NCI-H1105 treated with DMSO at 0.1 percent for 48 hours (cell line): ENCODE measurements around the gene KCNG3.
"Not testable (repeated sequence)": the region's sequence is repeated elsewhere in the genome, so short reads cannot be mapped to it uniquely, and the experiment has no call there.

Experiments used
- DNase-seq: peaks from one replicate; lab custom pipeline; 2025; lab: John Stamatoyannopoulos, UW

Gene KCNG3

DNA sequence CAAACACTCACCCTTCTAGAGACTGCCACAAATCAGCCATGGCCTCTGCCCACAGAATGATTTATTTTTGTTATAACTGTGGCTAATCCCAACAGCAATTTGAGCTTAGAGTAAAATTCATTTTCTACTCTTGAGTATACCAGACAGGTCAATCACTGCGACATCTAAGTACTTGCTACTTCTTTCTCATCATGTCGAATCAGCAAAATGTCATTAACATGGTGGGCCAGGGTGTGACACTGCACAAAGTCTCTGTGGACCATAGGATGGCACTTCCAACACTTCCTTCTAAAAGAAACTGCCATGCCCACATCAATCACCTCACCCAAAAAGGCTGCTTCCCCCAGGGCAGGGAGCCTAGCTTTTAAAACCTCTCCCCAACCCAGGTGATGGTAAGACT is 64.4 kb downstream of the KCNG3 start:
- no peak for DNase-seq

- DNase-seq: no peak
These were observed 68.1 kb downstream of the KCNG3 start for GRCh38 chr2:42425697-42426096.

- DNase-seq: no peak
These were observed 69.7 kb downstream of the KCNG3 start for GRCh38 chr2:42424033-42424432.

DNA sequence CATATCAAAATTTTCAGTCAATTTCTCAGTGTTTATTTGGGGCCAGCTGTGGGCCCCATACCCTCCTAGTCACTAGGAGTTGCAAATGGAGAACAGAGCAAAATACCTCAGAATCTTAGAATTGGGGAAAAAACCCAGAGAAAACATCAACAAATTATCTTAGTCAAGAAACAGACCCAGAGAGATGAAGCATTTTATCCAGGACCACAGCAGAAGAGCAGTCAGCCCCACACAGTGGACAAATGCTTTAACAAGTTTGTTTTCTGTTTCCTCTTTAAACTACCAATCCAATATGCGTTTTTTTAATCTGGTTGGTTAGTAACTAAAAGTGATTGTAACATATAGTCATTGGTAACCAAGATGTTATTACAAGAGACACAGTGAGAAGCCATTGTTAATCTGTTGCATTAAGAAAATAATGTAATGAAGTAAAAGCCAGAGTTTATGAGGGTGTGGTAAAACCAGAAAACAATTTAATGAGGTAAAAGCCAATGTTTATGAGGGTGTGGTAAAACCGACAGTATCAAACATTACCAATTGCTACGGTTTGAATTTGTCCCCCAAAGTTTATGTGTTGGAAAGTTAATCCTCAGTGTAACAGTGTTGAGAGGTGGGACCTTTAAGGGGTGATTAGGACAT is 72.1 kb downstream of the KCNG3 start:
- no peak for DNase-seq

- no peak for DNase-seq
These were observed 72.7 kb downstream of the KCNG3 start for GRCh38 chr2:42421157-42421485.

- no peak for DNase-seq
These were observed 79.1 kb downstream of the KCNG3 start for GRCh38 chr2:42414648-42415047.

DNA sequence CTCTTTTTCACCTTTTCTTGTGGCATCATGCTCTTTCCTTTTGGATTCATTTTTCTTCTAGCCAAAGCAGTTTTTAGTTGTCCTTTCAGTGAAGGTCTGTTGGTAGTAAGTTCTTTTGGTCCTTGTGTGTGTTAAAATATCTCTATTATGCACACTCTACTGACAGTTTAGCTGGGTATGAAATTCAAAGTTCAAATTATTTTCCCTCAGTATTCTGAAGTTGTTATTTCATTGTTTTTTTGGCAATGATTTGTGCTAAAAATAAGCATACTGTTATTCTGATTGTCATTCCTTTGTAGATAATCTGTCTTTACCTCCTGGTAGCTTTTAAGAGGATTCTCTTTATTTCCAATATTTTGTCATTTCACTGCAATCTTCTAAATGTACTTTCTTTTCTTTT is 79.6 kb downstream of the KCNG3 start:
- DNase-seq: no peak

DNA sequence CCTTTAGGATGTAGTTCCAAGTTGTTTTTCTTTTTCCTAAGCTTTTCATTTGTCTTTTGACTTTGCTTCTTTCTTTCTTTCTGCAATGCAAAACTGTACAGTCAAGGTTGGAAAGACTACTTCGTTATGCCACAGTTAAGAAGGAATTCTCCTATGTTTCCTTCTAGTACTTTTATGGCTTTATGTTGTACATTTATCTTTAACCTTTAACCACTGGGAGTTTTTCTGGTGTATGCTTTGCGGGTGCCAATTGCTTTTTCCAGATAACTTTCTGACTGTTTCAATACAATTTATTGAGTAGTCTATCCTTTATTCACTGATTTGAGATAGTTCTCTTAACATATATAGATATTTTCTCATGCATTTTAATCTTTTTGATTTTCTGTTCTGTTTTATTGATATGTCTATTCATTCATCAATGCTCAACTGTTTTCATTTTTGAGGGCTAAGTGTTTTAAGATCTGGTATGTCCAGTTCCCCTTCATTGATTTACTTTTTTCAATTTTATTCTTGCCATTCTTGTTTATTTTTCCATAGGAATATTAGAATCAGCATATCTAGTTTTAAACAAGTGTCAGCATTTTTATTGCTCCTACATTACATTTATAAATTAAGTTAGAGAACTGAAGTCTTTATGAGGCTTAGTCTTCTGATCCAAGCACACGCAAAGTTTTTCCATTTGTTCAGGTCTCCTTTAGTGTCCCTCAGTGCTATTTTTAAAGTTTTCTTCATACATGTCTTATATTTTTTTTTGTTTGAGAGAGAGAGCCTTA is 82.9 kb downstream of the KCNG3 start:
- DNase-seq: no peak

DNA sequence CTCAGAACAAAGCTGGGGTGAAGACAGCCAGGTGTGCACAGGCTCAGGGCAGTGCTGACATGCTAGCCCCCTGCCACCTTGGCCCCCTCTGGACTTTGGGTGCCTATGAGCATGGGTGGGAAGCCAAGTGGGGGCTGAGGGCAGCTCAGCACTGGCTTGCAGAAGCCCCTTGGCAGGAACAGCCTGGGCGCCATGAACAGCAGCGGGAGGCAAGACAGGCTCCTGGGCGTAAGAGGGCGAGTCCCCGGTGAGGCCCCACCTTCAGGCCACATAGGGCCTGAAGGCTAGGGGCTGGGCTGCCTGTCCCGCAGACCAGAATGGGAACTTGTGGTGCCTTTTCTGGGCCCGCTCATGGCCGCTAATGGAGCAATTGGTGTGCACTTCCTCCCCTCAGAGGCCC is 85.8 kb downstream of the KCNG3 start:
- DNase-seq: no peak

- DNase-seq: no peak
These were observed 86.3 kb downstream of the KCNG3 start for GRCh38 chr2:42407476-42407875.

DNA sequence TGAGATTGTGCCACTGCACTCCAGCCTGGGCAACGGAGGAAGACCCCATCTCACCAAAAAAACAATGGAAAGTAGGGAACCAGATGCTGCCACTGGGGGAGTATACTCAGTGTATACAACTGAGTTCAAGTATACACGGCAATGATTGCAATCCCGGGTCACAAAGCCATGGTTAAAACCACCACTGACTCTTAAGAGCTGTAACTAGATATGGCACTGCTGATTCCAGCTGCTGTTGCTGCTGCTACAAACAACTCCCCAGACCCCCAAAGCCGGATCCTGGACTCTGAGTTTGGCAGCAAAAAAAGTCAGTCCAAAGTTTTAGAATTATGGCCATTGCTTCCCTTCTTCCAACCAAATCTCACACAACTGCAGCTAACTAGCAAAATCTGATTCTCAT is 89.1 kb downstream of the KCNG3 start:
- DNase-seq: no peak

DNA sequence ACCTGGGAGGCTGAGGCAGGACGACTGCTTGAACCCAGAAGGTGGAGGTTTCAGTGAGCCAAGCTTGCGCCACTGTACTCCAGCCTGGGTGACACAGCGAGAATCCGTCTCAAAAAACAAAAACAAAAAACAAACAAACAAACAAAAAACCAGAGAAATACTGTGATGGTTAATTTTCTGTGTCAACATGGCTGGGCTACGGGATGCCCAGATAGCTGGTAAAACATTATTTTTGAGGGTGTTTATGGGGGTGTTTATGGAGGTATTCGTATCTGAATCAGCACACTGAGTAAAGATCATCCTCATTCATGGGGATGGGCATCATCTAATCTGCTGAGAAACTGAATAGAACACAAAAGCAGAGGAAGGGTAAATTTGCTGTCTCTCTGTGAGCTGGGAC is 92.0 kb downstream of the KCNG3 start:
- no peak for DNase-seq

- not testable (repeated sequence) for DNase-seq
These were observed 95.7 kb downstream of the KCNG3 start for GRCh38 chr2:42398052-42398451.

DNA sequence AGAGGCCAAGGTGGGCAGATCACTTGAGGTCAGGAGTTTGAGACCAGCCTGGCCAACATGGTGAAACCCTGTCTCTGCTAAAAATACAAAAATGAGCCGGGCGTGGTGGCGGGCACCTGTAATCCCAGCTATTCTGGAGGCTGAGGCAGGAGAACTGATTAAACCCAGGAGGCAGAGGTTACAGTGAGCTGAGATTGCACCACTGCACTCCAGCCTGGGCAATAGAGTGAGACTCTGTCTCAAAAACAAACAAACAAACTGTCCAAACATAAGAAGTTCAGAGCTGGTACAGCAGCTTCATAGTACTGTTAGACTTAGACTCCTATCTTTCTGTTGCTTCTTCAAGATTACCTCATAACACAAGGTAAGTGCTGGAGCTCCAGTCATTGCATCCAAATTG is 100.5 kb downstream of the KCNG3 start:
- not testable (repeated sequence) for DNase-seq

DNA sequence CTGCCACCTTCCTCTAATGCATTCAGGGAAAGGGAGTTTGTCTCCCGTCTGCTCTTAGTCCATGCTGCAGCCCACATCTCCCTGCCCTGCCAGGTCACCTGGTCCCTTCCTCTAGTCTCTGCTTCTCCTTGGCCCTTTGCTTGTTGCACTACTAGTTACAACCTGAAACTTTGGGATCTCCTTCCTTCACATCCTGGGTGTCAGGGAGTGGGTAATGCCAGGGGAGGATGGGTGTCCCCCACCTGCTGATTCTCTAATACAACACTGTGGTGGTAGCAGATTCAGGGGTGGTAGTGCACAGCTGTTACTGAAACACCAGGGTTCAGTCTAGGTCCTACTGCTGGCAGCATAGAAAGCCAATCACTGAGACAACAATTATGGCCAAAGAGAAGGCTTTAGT is 101.6 kb downstream of the KCNG3 start:
- DNase-seq: no peak
